Sigmoid colon (tissue), 7 donors: Measurements from ENCODE around the gene PTPRD. TPM values are rescaled to one million over a fixed set of nuclear protein-coding genes. Genes with fewer than 3 reads are reported as not detected.

Source experiments
- DNase-seq: peaks from one replicate; pipeline ENCODE4 v3.0.0-alpha.2; 2019
- H3K27ac ChIP-seq, 4 donors: fragments of 200-600 bp; sonication (generic); one replicate each; pipeline ENCODE4 v1.5.1; 2016 to 2019; ENCODE audit warnings: mild to moderate bottlenecking in 1 of 4
- H3K27me3 ChIP-seq, 3 donors: fragments of 200-600 bp; sonication (generic); one replicate each; pipeline ENCODE4 v1.5.1; 2019; ENCODE audit warnings: mild to moderate bottlenecking in 1 of 3
- H3K36me3 ChIP-seq, 4 donors: fragments of 200-600 bp; sonication (generic); one replicate each; pipeline ENCODE4 v1.5.1; 2016 to 2019
- H3K4me1 ChIP-seq, 4 donors: fragments of 200-600 bp; sonication (generic); one replicate each; pipeline ENCODE4 v1.5.1; 2017 to 2019
- H3K4me3 ChIP-seq, 4 donors: fragments of 200-600 bp; sonication (generic); one replicate each; pipeline ENCODE4 v1.5.1; 2017 to 2019; ENCODE audit warnings: mild to moderate bottlenecking in 2 of 4, moderate library complexity in 1 of 4
- H3K9me3 ChIP-seq, 4 donors: fragments of 200-600 bp in 3 of 4; sonication (generic) in 3 of 4; one replicate each; pipeline versions ENCODE4 v1.5.1 to v1.6.1; 2013 to 2019
- CTCF ChIP-seq, 4 experiments: fragments of 450-650 bp in 3 of 4; fragments of 200-600 bp in 1 of 4; IDR thresholded peaks; one replicate each; pipeline ENCODE4 v1.5.1; 2016 to 2019; ENCODE audit warnings: antibody characterized with exemption in 4 of 4, mild to moderate bottlenecking in 3 of 4, moderate library complexity in 2 of 4
- EP300 ChIP-seq, 4 donors: sonication (generic); formaldehyde crosslinking; IDR thresholded peaks; one replicate each; pipeline ENCODE4 v1.6.1; 2017; ENCODE audit warnings: antibody characterized with exemption in 4 of 4
- POLR2A ChIP-seq, 2 donors: fragments of 450-650 bp; IDR thresholded peaks; one replicate each; pipeline ENCODE4 v1.6.1; 2016; ENCODE audit warnings: antibody characterized with exemption in 2 of 2, mild to moderate bottlenecking in 2 of 2, moderate library complexity in 2 of 2
- POLR2AphosphoS5 ChIP-seq, 4 donors: sonication (generic); formaldehyde crosslinking; IDR thresholded peaks; one replicate each; pipeline ENCODE4 v1.6.1; 2017; ENCODE audit warnings: antibody characterized with exemption in 4 of 4
- WGBS, 2 donors: extraction: QIAGEN DNeasy Blood & Tissue Kit; methylation state at CpG; one replicate each; pipeline ENCODE4 v1.1.7; 2013; 5-methylcytosine and 5-hydroxymethylcytosine counted together
- intact Hi-C: fragments of 100-400 bp; cut with DNase I; formaldehyde crosslinking; loops from one replicate; pipeline ENCODE4 v1.15.1; 2023
- polyA plus RNA-seq, 3 donors: library from polyadenylated mRNA; stranded (reverse); fragments of 200-250 nt; gene quantifications; one replicate each; pipeline ENCODE4 v1.2.3, GENCODE V29; 2013
- total RNA-seq, 4 donors: library from RNA; depleted of rRNA; stranded (reverse); fragments of >200 nt; gene quantifications; one replicate each; pipeline ENCODE4 v1.1.0, GENCODE V29; 2016
- donor health status: healthy with polysubstance abuse.
- donor health status: Bipolar disorder and iron deficiency.
- donor health status: healthy.

The PTPRD gene
- total and polyA plus RNA-seq, 7 donors: 1.2 to 18.3 (median 6.3) TPM

GRCh38 chr9:8521112-8521511 lies 2091.7 kb downstream of the PTPRD start:
- H3K27ac ChIP-seq: no peak overlapping the region
- no peaks in the 10 kb centered on the region for H3K27me3 ChIP-seq
- WGBS, 2 donors: 94 to 95% methylated on average over 3 of the region's 3 CpGs
- no peak for DNase-seq
- no peaks in the 10 kb centered on the region for H3K9me3 ChIP-seq
- H3K36me3 ChIP-seq: no peaks in the 10 kb centered on the region
- H3K4me3 ChIP-seq: no peak overlapping the region
- no peak for TF ChIP-seq POLR2A (IDR thresholded peaks at IDR 0.05)
- no peak for TF ChIP-seq CTCF (IDR thresholded peaks at IDR 0.05)
- TF ChIP-seq EP300 (IDR thresholded peaks at IDR 0.05): no peak
- no peak for TF ChIP-seq POLR2AphosphoS5 (IDR thresholded peaks at IDR 0.05)
- intact Hi-C loops: no loop called here
- H3K4me1 ChIP-seq: no peaks in the 10 kb centered on the region

GRCh38 chr9:8515748-8516147 lies 2097.1 kb downstream of the PTPRD start:
- no peaks in the 10 kb centered on the region for H3K4me1 ChIP-seq
- 88 to 89% methylated on average over 2 of the region's 2 CpGs for WGBS, 2 donors
- intact Hi-C loops: no loop called here
- no peak overlapping the region for H3K27ac ChIP-seq
- H3K36me3 ChIP-seq: no peaks in the 10 kb centered on the region
- H3K9me3 ChIP-seq: no peaks in the 10 kb centered on the region
- DNase-seq: no peak
- H3K4me3 ChIP-seq: no peak overlapping the region
- TF ChIP-seq CTCF (IDR thresholded peaks at IDR 0.05): no peak
- TF ChIP-seq POLR2AphosphoS5 (IDR thresholded peaks at IDR 0.05): no peak
- TF ChIP-seq EP300 (IDR thresholded peaks at IDR 0.05): no peak
- no peak for TF ChIP-seq POLR2A (IDR thresholded peaks at IDR 0.05)
- H3K27me3 ChIP-seq: no peaks in the 10 kb centered on the region

- 84 to 94% methylated on average over 5 of the region's 5 CpGs for WGBS, 2 donors
- Histone ChIP-seq H3K4me1 (no peaks in the 10 kb centered on the region), H3K36me3 (no peaks in the 10 kb centered on the region), H3K27ac (no peak overlapping the region), H3K4me3 (no peak overlapping the region), H3K27me3 (no peaks in the 10 kb centered on the region), H3K9me3 (no peaks in the 10 kb centered on the region)
- TF ChIP-seq CTCF (IDR thresholded peaks at IDR 0.05): no peak
- TF ChIP-seq POLR2A (IDR thresholded peaks at IDR 0.05): no peak
- TF ChIP-seq POLR2AphosphoS5 (IDR thresholded peaks at IDR 0.05): no peak
- TF ChIP-seq EP300 (IDR thresholded peaks at IDR 0.05): no peak
- no peak for DNase-seq
- intact Hi-C loops: no loop called here
Observed at GRCh38 chr9:8514760-8515159, 2098.0 kb downstream of the PTPRD start.

GRCh38 chr9:8508671-8509290 lies 2104.0 kb downstream of the PTPRD start:
- WGBS, 2 donors: 95 to 96% methylated on average over 1 of the region's 1 CpG

More at GRCh38 chr9:8508671-8509290, 2104.0 kb downstream of the PTPRD start:
- Histone ChIP-seq H3K36me3 (no peaks in the 10 kb centered on the region), H3K27ac (no peak overlapping the region), H3K27me3 (no peaks in the 10 kb centered on the region), H3K4me3 (no peak overlapping the region), H3K4me1 (no peaks in the 10 kb centered on the region), H3K9me3 (no peaks in the 10 kb centered on the region)
- TF ChIP-seq CTCF (IDR thresholded peaks at IDR 0.05) (no peak), EP300 (IDR thresholded peaks at IDR 0.05) (no peak), POLR2AphosphoS5 (IDR thresholded peaks at IDR 0.05) (no peak)
- intact Hi-C loops: no loop called here
- no peak for DNase-seq
